ENCODE data around the gene CTXN1.

DNA sequence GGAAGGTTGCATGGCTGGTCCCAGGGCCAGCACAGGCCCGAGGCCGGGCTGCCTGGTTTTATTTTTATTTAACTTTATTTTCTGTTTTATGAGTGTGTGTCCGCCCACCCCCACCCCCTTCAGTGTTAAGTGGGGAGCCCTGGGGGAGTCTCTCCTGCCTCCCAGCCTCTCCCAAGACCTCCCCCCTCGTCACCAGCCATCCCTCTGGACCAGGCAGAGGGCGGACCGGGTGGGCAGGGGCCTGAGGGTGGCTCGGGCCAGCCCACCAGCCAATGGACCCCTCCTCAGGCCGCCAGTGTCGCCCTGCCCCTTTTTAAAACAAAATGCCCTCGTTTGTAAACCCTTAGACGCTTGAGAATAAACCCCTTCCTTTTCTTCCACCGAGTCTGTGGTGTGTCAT lies 11.8 kb downstream of the CTXN1 start:
- TF ChIP-seq EP300 (IDR thresholded peaks at IDR 0.05): no peak
- TF ChIP-seq, protein P1, sequence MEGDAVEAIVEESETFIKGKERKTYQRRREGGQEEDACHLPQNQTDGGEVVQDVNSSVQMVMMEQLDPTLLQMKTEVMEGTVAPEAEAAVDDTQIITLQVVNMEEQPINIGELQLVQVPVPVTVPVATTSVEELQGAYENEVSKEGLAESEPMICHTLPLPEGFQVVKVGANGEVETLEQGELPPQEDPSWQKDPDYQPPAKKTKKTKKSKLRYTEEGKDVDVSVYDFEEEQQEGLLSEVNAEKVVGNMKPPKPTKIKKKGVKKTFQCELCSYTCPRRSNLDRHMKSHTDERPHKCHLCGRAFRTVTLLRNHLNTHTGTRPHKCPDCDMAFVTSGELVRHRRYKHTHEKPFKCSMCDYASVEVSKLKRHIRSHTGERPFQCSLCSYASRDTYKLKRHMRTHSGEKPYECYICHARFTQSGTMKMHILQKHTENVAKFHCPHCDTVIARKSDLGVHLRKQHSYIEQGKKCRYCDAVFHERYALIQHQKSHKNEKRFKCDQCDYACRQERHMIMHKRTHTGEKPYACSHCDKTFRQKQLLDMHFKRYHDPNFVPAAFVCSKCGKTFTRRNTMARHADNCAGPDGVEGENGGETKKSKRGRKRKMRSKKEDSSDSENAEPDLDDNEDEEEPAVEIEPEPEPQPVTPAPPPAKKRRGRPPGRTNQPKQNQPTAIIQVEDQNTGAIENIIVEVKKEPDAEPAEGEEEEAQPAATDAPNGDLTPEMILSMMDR (IDR thresholded peaks at IDR 0.05): no peak
